ELR (cell line): ENCODE measurements around the gene IL1RAPL1.

Experiments
- DNase-seq: peaks from one replicate; pipeline ENCODE4 v3.0.0-alpha.2; 2015; ENCODE audit warnings: low read depth

IL1RAPL1 gene

GRCh38 chrX:29788991-29789699, 1201.9 kb downstream of the IL1RAPL1 start:
- no peak for DNase-seq

- peak; percentile 14 for DNase-seq
Observed at GRCh38 chrX:29792335-29792734, 1205.1 kb downstream of the IL1RAPL1 start.

- no peak for DNase-seq
Observed at GRCh38 chrX:29797156-29797555, 1209.9 kb downstream of the IL1RAPL1 start.

- no peak for DNase-seq
Observed at GRCh38 chrX:29798469-29798868, 1211.2 kb downstream of the IL1RAPL1 start.

GRCh38 chrX:29813174-29813573, 1225.9 kb downstream of the IL1RAPL1 start:
- no peak for DNase-seq

GRCh38 chrX:29824176-29824906, 1237.1 kb downstream of the IL1RAPL1 start:
- no peak for DNase-seq

GRCh38 chrX:29826742-29827141, 1239.5 kb downstream of the IL1RAPL1 start:
- DNase-seq, result no peak

GRCh38 chrX:29834311-29834710, 1247.1 kb downstream of the IL1RAPL1 start:
- no peak for DNase-seq

- DNase-seq, result no peak
Observed at GRCh38 chrX:29834764-29835163, 1247.5 kb downstream of the IL1RAPL1 start.

GRCh38 chrX:29841750-29842149, 1254.5 kb downstream of the IL1RAPL1 start:
- DNase-seq, result peak; percentile 41

- DNase-seq, result no peak
Observed at GRCh38 chrX:29842552-29842951, 1255.3 kb downstream of the IL1RAPL1 start.

GRCh38 chrX:29851857-29852605, 1264.8 kb downstream of the IL1RAPL1 start:
- DNase-seq, result no peak

- DNase-seq, result no peak
Observed at GRCh38 chrX:29852767-29853166, 1265.5 kb downstream of the IL1RAPL1 start.

GRCh38 chrX:29858714-29859113, 1271.5 kb downstream of the IL1RAPL1 start:
- DNase-seq, result peak; percentile 26

GRCh38 chrX:29862126-29862677, 1275.0 kb downstream of the IL1RAPL1 start:
- no peak for DNase-seq

- no peak for DNase-seq
Observed at GRCh38 chrX:29867971-29868370, 1280.7 kb downstream of the IL1RAPL1 start.

GRCh38 chrX:29869837-29870236, 1282.6 kb downstream of the IL1RAPL1 start:
- DNase-seq, result no peak

GRCh38 chrX:29870608-29871007, 1283.4 kb downstream of the IL1RAPL1 start:
- DNase-seq, result no peak

- no peak for DNase-seq
Observed at GRCh38 chrX:29872831-29873230, 1285.6 kb downstream of the IL1RAPL1 start.

GRCh38 chrX:29876733-29877132, 1289.5 kb downstream of the IL1RAPL1 start:
- DNase-seq, result no peak

GRCh38 chrX:29880977-29881376, 1293.7 kb downstream of the IL1RAPL1 start:
- DNase-seq, result no peak

- peak; percentile 22 for DNase-seq
Observed at GRCh38 chrX:29890004-29890403, 1302.8 kb downstream of the IL1RAPL1 start.
